Measurements from ENCODE around the gene TIGIT. TPM values are rescaled to one million over a fixed set of nuclear protein-coding genes. Genes with fewer than 3 reads are reported as not detected.

The TIGIT gene
- total and polyA plus RNA-seq, 10 of the 15 experiments (the other 5 are each of a cell fraction or from before 2014, with no cell fraction given) = 0.08 to 4.7 (median 0.94) TPM

DNA sequence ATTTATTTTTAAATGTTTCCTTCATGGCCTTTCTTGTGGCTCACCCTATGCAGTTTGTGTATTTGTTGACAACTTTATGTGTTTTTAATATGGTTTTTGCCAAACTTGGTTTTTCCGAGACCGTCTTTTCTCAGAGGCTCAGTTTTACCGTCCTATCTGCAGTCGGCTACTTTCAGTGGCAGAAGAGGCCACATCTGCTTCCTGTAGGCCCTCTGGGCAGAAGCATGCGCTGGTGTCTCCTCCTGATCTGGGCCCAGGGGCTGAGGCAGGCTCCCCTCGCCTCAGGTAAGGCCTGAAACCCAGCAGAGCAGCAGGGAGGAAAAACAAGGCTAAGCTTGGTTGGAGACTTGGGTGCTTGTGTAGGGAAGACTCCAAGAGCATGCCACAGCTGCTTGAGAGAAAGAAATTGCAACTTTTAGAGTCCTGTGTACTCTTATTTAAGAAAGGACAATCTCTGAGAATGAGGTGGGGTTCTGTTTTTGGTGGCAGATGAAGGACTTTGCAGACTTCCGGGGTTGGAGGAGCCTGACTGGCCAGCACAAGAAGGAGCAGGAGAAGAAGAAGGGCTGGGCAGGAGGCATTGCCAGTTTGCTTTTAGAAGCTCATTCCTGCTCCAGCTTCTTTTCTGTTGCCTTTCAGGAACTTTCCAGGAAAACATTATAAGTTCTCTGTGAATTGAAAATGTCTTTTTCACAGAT, at the start of gene TIGIT (continued):
- TF ChIP-seq, protein P1, sequence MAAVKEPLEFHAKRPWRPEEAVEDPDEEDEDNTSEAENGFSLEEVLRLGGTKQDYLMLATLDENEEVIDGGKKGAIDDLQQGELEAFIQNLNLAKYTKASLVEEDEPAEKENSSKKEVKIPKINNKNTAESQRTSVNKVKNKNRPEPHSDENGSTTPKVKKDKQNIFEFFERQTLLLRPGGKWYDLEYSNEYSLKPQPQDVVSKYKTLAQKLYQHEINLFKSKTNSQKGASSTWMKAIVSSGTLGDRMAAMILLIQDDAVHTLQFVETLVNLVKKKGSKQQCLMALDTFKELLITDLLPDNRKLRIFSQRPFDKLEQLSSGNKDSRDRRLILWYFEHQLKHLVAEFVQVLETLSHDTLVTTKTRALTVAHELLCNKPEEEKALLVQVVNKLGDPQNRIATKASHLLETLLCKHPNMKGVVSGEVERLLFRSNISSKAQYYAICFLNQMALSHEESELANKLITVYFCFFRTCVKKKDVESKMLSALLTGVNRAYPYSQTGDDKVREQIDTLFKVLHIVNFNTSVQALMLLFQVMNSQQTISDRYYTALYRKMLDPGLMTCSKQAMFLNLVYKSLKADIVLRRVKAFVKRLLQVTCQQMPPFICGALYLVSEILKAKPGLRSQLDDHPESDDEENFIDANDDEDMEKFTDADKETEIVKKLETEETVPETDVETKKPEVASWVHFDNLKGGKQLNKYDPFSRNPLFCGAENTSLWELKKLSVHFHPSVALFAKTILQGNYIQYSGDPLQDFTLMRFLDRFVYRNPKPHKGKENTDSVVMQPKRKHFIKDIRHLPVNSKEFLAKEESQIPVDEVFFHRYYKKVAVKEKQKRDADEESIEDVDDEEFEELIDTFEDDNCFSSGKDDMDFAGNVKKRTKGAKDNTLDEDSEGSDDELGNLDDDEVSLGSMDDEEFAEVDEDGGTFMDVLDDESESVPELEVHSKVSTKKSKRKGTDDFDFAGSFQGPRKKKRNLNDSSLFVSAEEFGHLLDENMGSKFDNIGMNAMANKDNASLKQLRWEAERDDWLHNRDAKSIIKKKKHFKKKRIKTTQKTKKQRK (IDR thresholded peaks at IDR 0.05; ENCODE audit: low read depth, low read length) = no peak
- TF ChIP-seq MTA3 (IDR thresholded peaks at IDR 0.05; ENCODE audit: borderline replicate concordance, low read length) (no peak), ESRRA (IDR thresholded peaks at IDR 0.05; ENCODE audit: low read length) (no peak), ETV6 (conservative IDR thresholded peaks at IDR 0.05 in 1 of 2, IDR thresholded peaks at IDR 0.05 in 1 of 2; ENCODE audit: borderline replicate concordance in 1 of 2, low read depth in 1 of 2) (no peak)

DNA sequence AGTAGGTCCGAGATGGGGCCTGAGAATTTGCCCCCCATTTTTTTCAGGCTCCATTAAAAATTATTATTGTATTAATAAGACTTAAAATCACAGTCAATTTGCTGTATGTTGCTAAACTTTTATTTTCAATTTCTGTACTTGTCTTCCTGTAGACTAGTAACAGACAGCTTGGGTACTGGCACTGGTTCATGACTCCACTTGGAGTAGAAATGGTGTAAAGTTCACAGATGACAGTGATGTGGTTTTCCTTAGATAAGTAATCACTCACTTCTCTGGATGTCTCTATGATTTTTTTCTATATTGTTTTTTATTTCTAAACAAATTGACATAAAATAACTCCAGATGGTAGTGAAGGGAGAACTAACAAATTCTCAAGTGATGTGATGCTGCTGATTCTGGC, 40.9 kb upstream of the TIGIT start:
- ChIA-PET POLR2A (no interaction called here), SMC1A (ENCODE audit: uncharacterized antibody, unreplicated experiment) (no interaction called here), RAD21 (ENCODE audit: unreplicated experiment) (no interaction called here), CTCF (no interaction called here)
- Histone ChIP-seq H3K4me1 (ENCODE audit: control insufficient read depth, insufficient read depth, low read length) (no peaks in the 10 kb centered on the region), H3K27me3 (replicated peaks in 1 of 2; ENCODE audit: control insufficient read depth in 2 of 2, insufficient read depth in 2 of 2, low read length in 1 of 2) (no peaks in the 10 kb centered on the region), H3K4me2 (ENCODE audit: control insufficient read depth, insufficient read depth) (no peak overlapping the region), H3K36me3 (ENCODE audit: control insufficient read depth in 2 of 2, insufficient read depth in 2 of 2, low read length in 1 of 2) (no peaks in the 10 kb centered on the region), H3K79me2 (ENCODE audit: control insufficient read depth, insufficient read depth, low read length) (no peaks in the 10 kb centered on the region), H3K9me3 (replicated peaks; ENCODE audit: control insufficient read depth, insufficient read depth, low read length) (no peaks in the 10 kb centered on the region), H2AFZ (ENCODE audit: control insufficient read depth, low read depth, low read length) (no peak overlapping the region), H3K4me3 (no peak overlapping the region), H3K9ac (ENCODE audit: control insufficient read depth, insufficient read depth, low read length) (no peak overlapping the region), H4K20me1 (ENCODE audit: control insufficient read depth, insufficient read depth) (no peaks in the 10 kb centered on the region), H3K27ac (ENCODE audit: control insufficient read depth, insufficient read depth) (no peak overlapping the region)
- DNase-seq (ENCODE audit: low read depth, low spot score) (no peak), ATAC-seq (no peak), FAIRE-seq (no peak)
- intact Hi-C loops (cut with micrococcal nuclease; ENCODE audit: unreplicated experiment) (no loop called here), in situ Hi-C loops (cut with MboI) (no loop called here)
- 11% methylated on average over 1 of the region's 1 CpG for WGBS (ENCODE audit: insufficient coverage, insufficient replicate concordance, low lambda C conversion rate, missing lambda C conversion rate)
- no peak for TF ChIP-seq POLR2A (IDR thresholded peaks at IDR 0.05; ENCODE audit: low read depth, low read length)
- no peak for TF ChIP-seq IKZF2 (IDR thresholded peaks at IDR 0.05)
- no peak for TF ChIP-seq SUZ12 (IDR thresholded peaks at IDR 0.05; ENCODE audit: unreplicated experiment)
- no TSS peak for BruUV-seq (replicated peaks)

Data from GM12878 (cell line).